Activated CD8-positive, alpha-beta memory T cell treated with anti-CD3 and anti-CD28 coated beads for 24 hours (primary cell): ENCODE results near the gene MAGI1.

Experiments
- DNase-seq: peaks from one replicate; pipeline ENCODE4 v3.0.0-alpha.2; 2020

The MAGI1 gene

GRCh38 chr3:66010739-66011655 is 27.7 kb downstream of the MAGI1 start:
- DNase-seq: no peak

DNA sequence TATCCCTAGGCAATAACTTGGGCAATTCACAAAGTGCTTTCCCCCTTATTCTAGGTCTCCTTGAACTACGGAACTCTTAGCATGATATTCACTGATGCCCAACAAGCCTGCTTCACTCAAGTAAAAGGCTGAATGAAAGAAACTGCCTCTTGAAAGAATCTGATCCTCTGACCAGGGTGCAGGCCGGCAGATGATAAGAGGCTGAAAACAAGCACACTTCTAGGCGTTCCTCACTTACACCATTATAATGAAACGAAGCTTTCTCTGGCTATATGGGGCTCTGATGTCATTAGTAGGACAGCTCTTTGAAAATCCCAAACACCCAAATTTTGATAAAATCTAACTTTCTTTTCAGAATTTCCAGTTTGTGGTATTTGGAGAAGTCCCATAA is 28.4 kb downstream of the MAGI1 start:
- no peak for DNase-seq

GRCh38 chr3:66004244-66004643 is 34.5 kb downstream of the MAGI1 start:
- DNase-seq: no peak

DNA sequence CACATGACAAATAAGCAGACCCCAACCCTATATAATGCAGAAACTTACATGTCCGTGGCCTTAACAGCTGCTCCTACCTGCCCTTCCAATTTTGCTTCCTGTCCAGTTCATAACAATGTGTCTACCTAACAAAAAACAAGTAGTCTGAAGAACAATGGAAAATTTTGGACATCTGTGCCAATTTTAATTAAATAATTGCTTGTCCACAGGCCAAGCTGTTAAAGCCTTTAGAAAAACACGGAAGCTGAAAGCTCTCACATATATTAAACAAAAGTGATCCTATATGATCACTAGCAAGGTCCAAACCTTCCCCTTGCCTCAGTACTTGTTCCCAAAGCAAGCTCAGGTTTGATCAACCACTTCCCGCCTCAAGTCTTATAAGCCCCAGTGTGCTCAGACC is 37.1 kb downstream of the MAGI1 start:
- DNase-seq: no peak

DNA sequence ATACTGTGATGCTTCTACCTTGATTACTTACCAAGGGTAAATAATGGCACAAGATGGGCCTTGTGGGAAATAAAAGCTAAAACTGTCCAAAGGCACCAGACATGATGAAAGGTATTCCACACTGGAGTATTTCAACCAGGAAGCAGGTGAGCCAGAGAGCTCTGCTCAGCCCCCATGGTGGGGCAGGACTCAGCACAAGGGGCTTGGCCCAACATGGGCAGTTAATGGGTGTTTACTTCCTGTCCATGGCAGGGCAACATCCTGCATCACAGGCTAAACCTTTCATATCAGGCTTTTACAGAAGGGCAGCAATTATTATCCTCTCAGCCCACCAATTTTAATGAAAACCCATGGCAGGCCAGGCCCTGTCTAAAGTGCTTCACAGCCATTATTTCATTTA is 38.2 kb downstream of the MAGI1 start:
- no peak for DNase-seq

DNA sequence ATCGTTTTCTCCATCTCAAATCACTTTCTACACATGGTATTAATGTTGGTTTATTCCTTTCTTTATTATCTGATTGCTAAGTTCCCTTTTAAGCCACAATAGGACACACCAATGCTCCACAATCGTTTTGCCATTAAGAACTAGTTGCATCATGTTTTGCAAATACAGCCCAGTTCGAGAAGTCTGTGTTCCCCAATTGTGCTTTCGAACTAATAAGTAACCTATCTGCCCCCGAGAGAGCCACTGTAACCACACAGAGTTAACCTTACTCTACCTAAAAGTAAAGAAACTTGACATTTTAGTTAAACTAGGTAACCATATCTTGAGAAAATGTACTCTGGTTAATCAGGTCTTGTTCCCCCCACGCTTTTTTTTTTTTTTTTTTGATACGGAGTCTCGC is 39.1 kb downstream of the MAGI1 start:
- DNase-seq: no peak

GRCh38 chr3:65996589-65996988 is 42.1 kb downstream of the MAGI1 start:
- no peak for DNase-seq

DNA sequence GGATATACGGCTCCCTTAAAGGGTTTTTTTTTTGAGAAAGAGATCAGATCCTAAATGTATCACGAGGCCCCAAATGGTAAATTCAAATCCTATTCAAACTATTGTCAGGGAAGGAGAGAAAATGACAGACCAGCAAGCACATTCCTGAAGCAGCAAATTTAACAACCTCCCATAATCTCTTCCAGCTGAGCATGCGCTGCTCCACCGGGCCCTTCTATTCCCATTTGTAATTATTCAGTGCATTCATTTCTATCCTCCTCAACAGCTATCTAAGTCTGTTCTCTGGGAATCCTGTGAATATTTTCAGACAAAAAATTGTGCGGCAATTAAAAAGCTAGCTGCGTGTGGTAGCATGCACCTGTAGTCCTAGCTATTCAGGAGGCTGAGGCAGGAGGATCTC is 43.2 kb downstream of the MAGI1 start:
- no peak for DNase-seq

DNA sequence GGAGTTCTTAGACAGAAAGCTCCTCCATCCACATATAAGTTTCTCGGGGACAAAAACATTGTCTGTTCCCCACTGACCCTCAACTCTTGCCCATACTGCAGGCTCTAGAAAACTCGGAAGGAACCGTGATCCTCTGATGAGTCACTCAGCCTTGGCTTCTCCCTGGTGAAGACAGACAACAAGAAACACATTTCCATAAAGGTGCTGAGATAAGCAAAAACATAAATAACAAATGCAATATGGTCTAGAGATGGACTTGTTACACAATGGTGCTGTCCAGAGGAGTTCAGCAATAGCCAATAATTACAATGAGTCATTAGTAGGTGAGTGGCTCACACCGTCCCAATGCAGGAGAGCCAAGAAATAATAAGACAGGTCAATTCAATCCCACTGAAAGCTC is 43.7 kb downstream of the MAGI1 start:
- no peak for DNase-seq

DNA sequence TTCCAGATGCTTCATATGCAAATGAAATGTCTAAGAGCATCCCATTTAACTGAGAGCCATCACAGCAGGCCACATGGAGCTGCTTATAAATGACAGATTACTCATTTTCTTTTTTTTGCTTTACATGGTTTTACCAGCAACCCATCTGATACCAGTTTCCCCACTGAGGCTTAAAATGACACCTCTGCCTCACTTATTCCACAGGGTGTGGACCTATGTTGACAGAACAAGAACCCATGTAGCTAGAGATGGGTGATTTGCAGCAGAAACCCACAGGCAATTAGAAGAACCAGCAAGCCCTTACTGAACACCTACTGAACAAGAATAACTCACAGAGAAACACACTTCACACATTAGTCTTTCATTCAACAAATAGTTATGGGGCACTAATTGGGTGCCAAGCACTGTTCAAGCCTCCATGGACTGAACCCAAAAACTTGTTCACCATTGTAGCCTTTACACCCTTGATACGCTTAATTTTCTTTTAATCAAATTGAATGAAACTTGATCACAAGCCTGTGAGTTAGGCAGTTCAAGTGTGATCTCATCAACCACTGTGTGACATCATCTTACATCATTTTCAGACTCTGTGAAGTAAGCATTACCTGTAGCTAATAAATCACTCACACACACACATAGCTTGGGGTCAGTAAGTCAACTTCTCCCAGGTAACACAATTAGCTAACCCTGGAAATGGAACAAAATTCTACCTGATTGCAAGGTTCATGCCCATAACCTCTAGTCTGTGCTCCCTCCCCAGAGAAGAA is 45.4 kb downstream of the MAGI1 start:
- no peak for DNase-seq

- no peak for DNase-seq
Observed at GRCh38 chr3:65992106-65992505, 46.6 kb downstream of the MAGI1 start.

- DNase-seq: no peak
Observed at GRCh38 chr3:65988411-65989180, 50.1 kb downstream of the MAGI1 start.

DNA sequence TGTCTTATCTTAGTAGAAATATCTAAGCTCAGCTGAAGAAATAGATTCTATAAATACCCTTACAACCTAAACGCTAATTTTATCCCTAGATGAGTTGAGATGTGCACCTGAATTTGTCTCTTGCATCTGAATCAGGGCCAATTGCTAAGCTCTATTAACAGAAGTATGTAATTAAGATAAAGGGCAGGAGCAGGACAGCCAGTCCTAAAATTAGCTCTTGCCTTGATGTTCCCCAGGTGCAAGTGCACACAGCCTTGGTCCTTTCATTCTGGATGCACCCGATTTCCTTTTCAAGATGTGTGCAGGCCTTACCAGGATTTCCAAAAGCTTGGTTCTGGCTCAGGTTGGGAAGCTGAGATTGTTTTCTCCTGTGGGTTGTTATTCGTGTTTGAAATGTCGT is 52.4 kb downstream of the MAGI1 start:
- DNase-seq: no peak

DNA sequence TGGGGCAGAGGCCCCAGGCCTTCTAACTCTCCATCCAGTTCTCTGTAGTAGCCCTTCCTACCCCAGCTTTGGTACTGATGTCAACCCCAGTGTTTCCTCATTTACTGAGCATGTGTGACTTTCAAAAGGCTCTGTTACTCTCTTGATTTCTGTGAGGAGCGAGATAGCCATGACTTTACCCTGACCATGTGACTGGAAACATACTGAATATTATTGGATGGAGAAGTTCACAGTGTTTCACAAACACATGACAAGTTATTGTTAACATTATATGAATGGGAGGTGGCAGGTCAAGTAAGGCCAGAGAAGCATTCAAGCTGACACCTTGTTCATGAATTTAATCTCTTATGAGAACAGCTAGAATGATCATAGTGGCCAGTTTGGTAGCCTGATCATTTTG is 53.7 kb downstream of the MAGI1 start:
- DNase-seq: no peak

GRCh38 chr3:65983100-65983499 is 55.6 kb downstream of the MAGI1 start:
- DNase-seq: no peak

DNA sequence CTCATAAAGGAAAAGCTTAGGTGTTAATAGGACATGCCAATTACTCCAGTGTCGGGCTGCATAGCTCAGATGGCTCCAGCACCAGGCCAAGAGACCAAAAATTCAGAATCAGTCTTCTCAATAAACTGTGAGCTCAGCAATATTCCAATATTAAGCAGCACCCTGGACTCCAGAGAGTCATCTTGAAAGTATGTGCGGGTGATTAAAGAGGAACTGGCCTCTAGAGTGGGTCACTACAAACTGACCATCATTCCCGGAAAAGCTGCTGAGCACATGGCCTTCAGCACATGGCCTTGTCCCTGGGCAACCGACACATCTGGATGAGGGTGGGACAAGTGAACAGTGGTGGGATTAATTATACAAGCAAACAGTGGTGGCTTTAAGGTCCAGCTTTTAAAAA is 59.0 kb downstream of the MAGI1 start:
- DNase-seq: no peak

- no peak for DNase-seq
Observed at GRCh38 chr3:65979162-65979561, 59.6 kb downstream of the MAGI1 start.

GRCh38 chr3:65978116-65978515 is 60.6 kb downstream of the MAGI1 start:
- DNase-seq: no peak

DNA sequence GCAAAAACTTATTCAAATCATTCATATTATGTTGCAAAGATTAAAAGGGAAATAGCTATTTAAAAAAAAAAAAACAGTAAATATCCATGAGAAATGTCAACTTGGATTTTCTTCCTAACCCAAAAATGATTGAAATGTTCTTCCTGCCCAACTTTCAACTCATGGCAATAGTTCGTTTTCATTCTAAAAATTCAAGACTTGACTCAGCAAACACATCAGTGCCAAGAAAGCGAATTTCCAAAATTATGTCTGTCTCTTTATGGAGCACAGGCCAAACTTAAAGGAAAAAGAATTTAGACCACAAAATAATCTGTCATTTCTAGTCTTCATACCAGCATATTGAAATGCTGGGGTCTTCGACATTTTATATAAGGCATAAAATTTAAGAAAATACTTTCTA is 63.7 kb downstream of the MAGI1 start:
- no peak for DNase-seq

- DNase-seq: no peak
Observed at GRCh38 chr3:65974509-65974908, 64.2 kb downstream of the MAGI1 start.

GRCh38 chr3:65972765-65973164 is 66.0 kb downstream of the MAGI1 start:
- DNase-seq: no peak

DNA sequence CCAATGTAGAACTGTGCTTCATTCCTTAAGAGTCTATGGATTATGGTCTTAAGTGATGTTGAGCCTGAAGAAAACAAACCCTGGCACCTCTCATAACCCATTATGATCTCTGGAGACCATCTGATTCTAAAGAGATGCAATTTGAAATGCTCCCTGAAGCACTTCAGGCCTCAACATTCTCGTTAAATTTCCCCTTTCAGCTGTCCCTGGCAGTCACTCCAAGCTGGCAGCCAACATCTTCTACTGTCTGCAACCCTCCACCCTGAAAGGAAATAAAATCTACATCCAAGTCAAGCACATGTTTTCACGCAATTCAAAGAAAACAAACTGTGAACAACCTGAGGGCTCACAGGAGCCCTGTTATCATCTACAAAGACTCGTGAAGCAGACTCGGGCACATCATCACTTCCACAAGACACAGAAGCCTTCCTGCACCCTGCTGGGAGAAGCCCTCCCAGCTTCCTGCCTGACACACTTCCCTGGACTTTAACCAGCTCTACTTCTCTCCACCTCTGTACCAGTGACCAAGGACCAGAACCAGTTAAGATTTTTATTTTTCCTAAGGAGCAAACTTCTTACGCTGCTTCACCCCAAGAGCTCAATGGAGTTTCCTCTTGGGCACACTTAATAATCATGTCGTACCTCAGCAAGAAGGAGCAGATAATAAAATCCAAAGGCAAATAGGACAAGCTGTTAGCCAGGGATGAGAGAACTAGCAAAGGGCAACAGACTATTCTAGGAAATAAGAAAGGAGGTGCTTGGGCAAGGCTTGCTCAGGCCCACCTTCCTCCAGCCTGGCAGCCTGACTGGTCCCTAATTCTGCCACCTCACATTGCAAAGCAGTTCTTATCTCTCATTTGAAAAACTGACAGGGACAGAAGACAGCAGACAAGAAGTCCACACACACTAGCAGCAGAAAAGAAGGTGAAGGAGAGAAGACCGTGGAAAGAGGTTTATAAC is 67.1 kb downstream of the MAGI1 start:
- no peak for DNase-seq
